ENCODE measurements around the gene AKR1E2.

AKR1E2 gene

GRCh38 chr10:4845766-4846165 lies 19.8 kb downstream of the AKR1E2 start:
- DNase-seq (ENCODE audit: low read depth), result no peak

GRCh38 chr10:4846775-4847174 lies 20.8 kb downstream of the AKR1E2 start:
- no peak for DNase-seq (ENCODE audit: low read depth)

DNA sequence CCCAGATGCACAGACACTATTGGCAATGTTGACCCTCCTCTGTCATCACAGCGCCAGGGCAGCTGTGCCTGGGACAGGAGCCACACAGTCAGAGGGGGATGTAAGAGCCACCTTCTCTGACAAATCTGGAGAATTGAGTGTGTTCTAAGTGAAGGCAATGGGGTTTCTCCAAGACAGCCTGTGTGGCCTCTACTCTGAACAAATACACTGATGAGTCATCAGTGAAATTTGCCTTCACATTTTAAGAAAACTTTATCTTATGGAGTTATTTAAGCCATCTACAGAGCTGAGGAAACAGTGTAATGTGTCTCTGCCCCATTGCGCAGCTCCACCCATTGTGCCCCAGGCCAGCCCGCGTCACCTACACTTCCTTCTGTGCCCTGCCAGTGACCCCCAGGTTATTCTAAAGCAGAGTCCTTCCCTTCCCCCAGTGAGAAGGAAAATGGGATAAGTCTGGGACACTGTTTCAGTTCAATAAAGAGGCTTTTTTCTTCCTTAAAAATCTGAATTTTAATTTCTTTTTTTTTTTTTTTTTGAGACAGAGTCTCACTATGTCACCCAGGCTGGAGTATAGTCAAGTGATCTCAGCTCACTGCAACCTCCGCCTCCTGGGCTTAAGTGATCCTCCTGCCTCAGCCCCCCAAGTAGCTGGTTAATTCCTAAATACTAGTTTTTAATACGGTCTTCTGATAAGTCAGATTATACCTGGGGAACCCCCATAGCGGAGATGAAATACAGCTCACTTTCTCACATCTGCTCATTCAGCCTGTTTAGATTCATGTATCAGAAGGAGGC lies 21.8 kb downstream of the AKR1E2 start:
- peak; percentile 79 for DNase-seq (ENCODE audit: low read depth)

GRCh38 chr10:4848356-4849041 lies 22.5 kb downstream of the AKR1E2 start:
- DNase-seq (ENCODE audit: low read depth), result no peak

- no peak for DNase-seq (ENCODE audit: low read depth)
Measured at GRCh38 chr10:4849042-4849402, 23.0 kb downstream of the AKR1E2 start.

- DNase-seq (ENCODE audit: low read depth), result peak; percentile 97
Measured at GRCh38 chr10:4849555-4850242, 23.7 kb downstream of the AKR1E2 start.

DNA sequence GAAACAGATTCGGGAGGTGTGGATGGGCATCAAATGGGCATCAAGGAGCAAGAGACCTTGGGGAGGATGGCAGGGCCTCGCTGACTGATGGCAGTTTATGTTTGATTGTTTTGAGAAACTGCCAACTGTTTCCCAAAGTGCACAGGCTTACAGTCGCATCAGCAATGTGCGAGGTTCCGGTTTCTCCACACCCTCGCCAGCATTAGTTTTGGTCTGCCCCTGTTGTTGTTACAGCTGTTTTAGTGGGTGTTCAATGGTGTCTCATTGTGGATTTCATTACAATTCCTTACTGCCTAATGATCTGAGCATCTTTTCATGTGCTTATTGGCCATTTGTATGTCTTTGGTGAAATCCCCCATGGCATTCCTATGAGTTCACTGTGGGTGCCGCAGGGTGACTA lies 24.4 kb downstream of the AKR1E2 start:
- no peak for DNase-seq (ENCODE audit: low read depth)

DNA sequence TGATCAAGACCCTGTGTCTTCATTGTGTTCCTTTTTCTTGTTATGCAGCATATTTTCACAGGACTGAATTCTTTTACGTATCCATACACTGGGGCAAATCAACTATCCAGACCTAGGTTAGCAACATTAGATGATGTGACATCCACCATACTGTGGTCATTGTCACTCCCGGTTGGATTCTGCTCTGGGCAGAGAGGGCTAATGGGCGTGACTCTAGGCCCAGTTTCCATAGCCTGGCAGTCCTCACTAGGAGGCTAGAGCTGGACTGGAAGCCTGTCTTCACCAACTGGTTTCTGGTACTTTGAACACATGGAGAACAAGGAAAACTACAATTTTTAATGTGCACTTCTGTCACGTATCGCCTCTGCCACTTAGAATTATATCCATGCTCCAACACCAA lies 25.2 kb downstream of the AKR1E2 start:
- DNase-seq (ENCODE audit: low read depth), result no peak

DNA sequence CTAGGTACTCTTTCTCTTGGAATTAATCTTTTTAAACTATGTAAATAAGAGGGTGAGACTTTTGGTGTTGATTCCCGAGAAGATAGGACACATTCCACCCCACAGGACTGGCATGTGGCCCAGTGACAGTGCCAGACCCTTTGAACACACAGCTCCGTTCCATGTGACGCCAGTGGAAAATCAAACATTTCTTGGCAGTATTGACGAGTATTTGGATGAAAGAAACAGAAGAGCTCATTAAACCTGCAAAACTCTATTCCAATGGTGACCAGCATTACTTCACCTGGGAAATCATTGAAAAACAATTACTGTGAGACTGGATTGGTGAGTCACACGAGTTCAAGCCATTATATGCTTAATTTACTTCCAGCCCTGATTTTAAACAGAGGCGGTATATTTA lies 25.8 kb downstream of the AKR1E2 start:
- DNase-seq (ENCODE audit: low read depth), result no peak

DNA sequence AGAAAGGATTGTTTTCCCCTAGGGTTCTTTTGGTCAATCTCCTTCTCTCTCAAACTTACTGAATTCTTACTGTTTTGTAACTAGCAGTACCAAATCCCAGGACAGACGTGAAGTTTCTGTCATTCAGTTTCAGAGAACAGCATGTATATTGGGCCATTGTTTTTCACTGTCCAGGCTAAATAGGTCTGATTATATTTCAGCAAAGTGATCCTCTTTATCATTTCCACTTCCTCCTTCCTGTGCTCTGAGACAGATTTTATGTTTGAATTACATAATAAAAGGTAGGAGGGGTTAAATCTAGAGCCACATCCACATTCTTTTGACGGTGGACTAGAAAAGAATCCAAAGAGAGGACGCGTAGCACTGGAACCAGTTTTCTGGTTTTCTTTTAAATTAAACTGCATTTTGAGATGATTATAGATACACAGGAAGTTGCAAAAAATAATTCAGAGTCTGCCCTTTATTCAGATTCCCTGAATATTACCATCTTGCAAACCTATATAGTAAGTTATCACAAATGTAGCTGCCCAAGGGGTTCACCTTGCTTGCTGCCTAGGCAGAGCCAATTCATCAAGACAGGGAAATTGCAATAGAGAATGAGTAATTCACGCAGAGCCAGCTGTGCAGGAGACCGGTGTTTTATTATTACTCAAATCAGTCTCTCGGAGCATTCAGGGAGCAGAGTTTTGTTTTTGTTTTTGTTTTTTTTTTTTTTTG lies 40.1 kb downstream of the AKR1E2 start:
- DNase-seq (ENCODE audit: low read depth), result peak; percentile 27

GRCh38 chr10:4867109-4867519 lies 41.1 kb downstream of the AKR1E2 start:
- DNase-seq (ENCODE audit: low read depth), result no peak

DNA sequence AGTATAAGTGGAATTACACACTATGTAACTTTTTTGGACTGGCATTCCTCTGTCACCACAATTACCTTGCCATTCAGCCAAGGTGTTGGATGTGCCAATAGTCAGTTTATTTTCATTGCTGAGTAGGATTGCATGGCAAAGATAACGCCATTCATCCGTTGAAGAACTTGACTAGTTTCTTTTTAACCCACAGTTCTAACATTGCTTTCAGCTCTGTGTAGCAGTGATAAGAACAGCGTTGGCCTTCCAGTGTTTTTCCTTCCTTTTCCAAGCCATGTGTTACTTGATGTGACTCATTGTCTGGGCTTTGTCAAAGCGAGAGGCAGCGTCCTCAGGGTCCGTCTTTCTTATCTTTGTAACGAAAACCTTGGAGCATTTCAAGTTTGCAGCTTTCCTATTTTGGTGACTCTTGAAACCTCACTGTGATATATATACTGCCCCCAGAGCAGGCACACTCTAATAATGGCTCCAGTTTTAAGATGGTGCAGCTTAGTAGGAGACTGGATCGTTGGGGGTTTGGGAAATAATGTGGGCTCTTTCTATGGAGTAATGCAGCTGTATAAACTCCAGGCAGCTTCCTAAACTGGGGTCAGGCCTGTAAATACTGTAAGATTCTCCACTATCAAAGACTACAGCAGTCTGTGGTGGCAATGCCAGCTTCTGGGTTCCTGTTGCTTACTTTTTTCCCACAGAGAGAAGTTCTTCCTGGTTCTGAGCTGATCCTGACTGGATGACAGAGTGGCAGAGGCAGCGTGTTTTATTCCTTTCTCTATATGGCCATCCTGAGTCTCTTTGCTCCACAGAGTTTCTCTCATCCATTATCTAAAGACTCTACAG lies 41.7 kb downstream of the AKR1E2 start:
- DNase-seq (ENCODE audit: low read depth), result peak; percentile 22

DNA sequence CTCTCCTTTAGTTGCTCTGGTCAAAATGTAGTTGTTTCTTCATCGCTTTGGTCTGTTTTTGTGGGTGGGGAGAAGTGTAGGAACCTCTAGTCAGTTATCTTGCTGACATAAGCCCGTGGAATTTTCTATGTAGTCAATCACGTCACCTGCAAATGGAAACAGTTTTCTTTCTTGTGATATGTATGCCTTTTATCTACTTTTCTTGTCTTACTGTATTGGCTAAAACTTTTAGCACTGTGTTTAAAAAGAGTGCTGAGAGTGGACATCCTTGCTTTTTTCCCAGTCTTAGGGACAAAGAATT lies 42.3 kb downstream of the AKR1E2 start:
- no peak for DNase-seq (ENCODE audit: low read depth)

- no peak for DNase-seq (ENCODE audit: low read depth)
Measured at GRCh38 chr10:4882704-4883078, 56.7 kb downstream of the AKR1E2 start.

DNA sequence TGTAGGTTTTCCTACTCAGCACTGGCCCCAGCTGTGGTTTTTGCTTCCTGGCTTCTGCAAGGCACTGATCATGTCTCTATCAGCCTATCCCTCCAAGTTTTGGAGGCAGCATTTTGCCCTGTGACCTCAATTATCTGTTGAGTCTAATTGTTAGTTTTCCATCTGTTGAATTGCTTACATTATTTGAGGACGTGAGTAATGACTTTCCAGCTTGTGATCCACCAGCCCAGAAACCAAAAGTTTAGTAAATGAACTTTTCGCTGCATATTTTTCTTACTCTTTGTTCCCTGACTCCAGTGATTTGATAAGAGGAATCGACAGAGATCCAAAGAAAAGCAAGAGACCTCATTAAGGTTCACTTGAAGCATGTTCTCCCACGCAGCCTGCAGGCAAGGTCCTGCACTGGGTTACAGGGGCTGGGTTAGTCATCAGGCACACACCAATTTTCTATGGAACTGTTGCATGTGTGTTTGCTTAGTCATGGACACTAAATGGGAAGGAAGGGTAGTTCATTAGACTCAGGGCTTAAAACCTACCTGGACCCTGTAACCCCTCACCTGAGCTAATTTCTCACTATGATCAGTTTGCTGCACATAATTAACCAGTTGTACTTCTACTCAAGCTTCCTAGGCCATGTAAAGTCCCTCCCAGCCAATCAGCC lies 57.2 kb downstream of the AKR1E2 start:
- DNase-seq (ENCODE audit: low read depth), result peak; percentile 86

DNA sequence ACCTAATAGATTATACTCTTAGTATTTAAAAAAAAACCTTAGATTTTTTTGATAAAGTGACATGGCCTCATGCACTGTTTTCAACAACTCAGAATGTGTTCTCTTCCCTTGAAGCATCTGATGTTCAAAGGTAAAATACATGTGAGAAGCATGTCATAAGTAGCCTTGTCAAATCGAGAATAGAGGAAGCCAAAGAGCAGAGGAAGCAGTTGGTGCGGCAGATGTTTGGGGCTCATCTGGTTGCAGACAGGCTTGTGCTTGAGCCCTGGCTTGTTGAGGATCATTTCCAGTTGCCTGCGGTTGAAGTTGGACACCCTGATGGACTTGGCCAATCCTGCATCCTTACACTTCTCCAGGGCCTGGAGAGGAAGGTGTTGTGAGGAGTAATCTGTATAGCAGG lies 59.2 kb downstream of the AKR1E2 start:
- no peak for DNase-seq (ENCODE audit: low read depth)

DNA sequence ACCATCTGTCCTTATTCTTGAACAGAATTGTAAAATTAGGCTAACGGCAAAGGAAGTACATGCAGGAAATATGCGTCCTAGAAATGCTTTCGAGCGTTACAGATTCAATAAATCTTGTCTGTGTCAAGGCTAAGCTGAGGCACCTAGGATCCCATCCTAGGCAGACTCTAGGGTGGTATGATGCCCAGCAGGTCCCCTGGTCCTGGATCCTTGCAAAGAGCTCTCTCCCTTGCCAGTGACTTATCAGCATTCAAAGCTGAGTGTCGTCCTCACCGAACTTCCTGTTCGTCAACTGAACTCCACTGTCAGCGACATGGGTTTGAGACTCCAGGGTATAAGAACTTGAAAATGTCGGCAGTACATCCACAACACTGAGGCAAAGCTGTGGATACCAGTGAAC lies 61.5 kb downstream of the AKR1E2 start:
- no peak for DNase-seq (ENCODE audit: low read depth)

- no peak for DNase-seq (ENCODE audit: low read depth)
Measured at GRCh38 chr10:4888236-4888635, 62.2 kb downstream of the AKR1E2 start.

GRCh38 chr10:4889959-4890358 lies 64.0 kb downstream of the AKR1E2 start:
- no peak for DNase-seq (ENCODE audit: low read depth)

DNA sequence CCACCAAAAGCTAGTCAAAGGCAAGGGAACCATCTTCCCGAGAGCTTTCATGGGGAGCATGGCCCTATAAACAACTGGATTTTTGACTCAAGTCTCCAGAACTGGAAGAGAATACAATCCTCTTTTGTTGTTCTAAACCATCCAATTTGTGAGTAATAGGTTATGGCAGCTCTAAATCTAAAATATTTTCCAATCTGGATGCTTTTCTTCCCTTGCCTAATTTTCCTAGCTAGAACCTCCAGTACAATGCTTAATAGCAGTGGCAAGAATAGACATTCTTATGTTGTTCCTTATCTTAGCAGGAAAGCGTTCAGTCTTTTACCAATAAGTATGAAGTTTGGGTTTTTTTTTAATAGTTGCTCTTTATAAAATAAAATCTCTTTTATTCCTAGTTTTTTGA lies 66.7 kb downstream of the AKR1E2 start:
- no peak for DNase-seq (ENCODE audit: low read depth)

- DNase-seq (ENCODE audit: low read depth), result no peak
Measured at GRCh38 chr10:4894335-4894734, 68.3 kb downstream of the AKR1E2 start.
